HepG2 (cell line): ENCODE measurements around the gene LCMT2. TPM values are rescaled to one million over a fixed set of nuclear protein-coding genes. Genes with fewer than 3 reads are reported as not detected.

Source experiments
- ATAC-seq: fragments of 200-7000 bp; cut with Tn5 transposase; 3 replicates; pipeline ENCODE4 v1.9.1; 2020; ENCODE audit warnings: mild to moderate bottlenecking, moderate library complexity
- BruUV-seq: library from RNA; stranded (reverse); fragments of 400-500 nt; replicated peaks from 2 replicates; lab custom pipeline; 2021; lab: Mats Ljungman, UMichigan
- CTCF ChIA-PET: fragments of 300-600 bp; formaldehyde crosslinking; extraction: SDS; loops from one replicate; lab custom pipeline; 2021; ENCODE audit warnings: low total read pairs, inconsistent platforms, low intra/inter-chr PET ratio; lab: Yijun Ruan, JAX
- POLR2A ChIA-PET: fragments of 350-600 bp; sonication (Branson Sonifier 250); formaldehyde crosslinking; loops from one replicate; lab custom pipeline; 2020; ENCODE audit warnings: antibody characterized with exemption, inconsistent platforms; lab: Yijun Ruan, JAX
- DNase-seq: peaks from one replicate; pipeline ENCODE4 v3.0.0-alpha.2; 2015; ENCODE audit warnings: low spot score
- FAIRE-seq: peaks from 3 replicates; lab custom pipeline; 2011; peaks lifted over from hg19 to GRCh38; lab: Jason Lieb, UNC
- H2AFZ ChIP-seq: one replicate; pipeline ENCODE4 v1.6.1; 2011; ENCODE audit warnings: low read length, inconsistent platforms
- H3K27ac ChIP-seq: fragments of 300-600 bp; 3 replicates; pipeline ENCODE4 v1.8.0; 2011; ENCODE audit warnings: mixed run types, mild to moderate bottlenecking, mixed read lengths, low read length, inconsistent platforms; ENCODE audit not compliant: insufficient read depth; ENCODE audit errors: extremely low read length
- H3K27me3 ChIP-seq, 2 experiments: fragments of 200-600 bp in 1 of 2; 2 replicates in 1 of 2; 3 replicates in 1 of 2; pipeline versions ENCODE4 v1.6.0 to v1.8.0; 2011; ENCODE audit warnings: low read length in 2 of 2, mild to moderate bottlenecking in 2 of 2, moderate library complexity in 2 of 2, inconsistent platforms in 1 of 2; ENCODE audit not compliant: insufficient read depth in 2 of 2, control insufficient read depth in 1 of 2
- H3K36me3 ChIP-seq, 2 experiments: fragments of 200-600 bp in 1 of 2; replicated peaks in 1 of 2; 2 replicates in 1 of 2; 3 replicates in 1 of 2; pipeline versions ENCODE4 v1.5.1 to v1.8.0; 2011; ENCODE audit warnings: low read length in 2 of 2, inconsistent platforms in 1 of 2; ENCODE audit not compliant: insufficient read depth in 2 of 2, control insufficient read depth in 1 of 2
- H3K4me1 ChIP-seq: 2 replicates; pipeline ENCODE4 v1.5.1; 2012; ENCODE audit warnings: low read length, inconsistent platforms; ENCODE audit not compliant: insufficient read depth
- H3K4me2 ChIP-seq: 2 replicates; pipeline ENCODE4 v1.6.0; 2011; ENCODE audit warnings: low read depth, low read length, inconsistent platforms
- H3K4me3 ChIP-seq, 3 experiments: fragments of 200-600 bp in 1 of 3; sonication (generic), shearing (Covaris generic) in 1 of 3; replicated peaks in 1 of 3; 2 replicates each; pipeline ENCODE4 v1.5.1; 2011 to 2016; ENCODE audit warnings: low read length in 3 of 3, inconsistent platforms in 2 of 3, low read depth in 2 of 3, mild to moderate bottlenecking in 2 of 3, control low read depth in 1 of 3, mixed read lengths in 1 of 3; ENCODE audit not compliant: insufficient read depth in 1 of 3
- H3K79me2 ChIP-seq: one replicate; pipeline ENCODE4 v1.6.1; 2011; ENCODE audit warnings: low read length, inconsistent platforms; ENCODE audit not compliant: insufficient read depth
- H3K9ac ChIP-seq: 2 replicates; pipeline ENCODE4 v1.6.0; 2011; ENCODE audit warnings: mild to moderate bottlenecking, low read depth, low read length, inconsistent platforms; ENCODE audit not compliant: insufficient read depth
- H3K9me3 ChIP-seq: 2 replicates; pipeline ENCODE4 v1.5.1; 2012; ENCODE audit warnings: mild to moderate bottlenecking, low read length
- H4K20me1 ChIP-seq: 2 replicates; pipeline ENCODE4 v1.6.0; 2011; ENCODE audit warnings: inconsistent platforms, mild to moderate bottlenecking, low read length, moderate library complexity; ENCODE audit not compliant: insufficient read depth
- ARID2 ChIP-seq: sonication (generic); formaldehyde crosslinking; IDR thresholded peaks from 2 replicates; pipeline ENCODE4 v1.8.1; 2022; ENCODE audit warnings: mild to moderate bottlenecking, missing genetic modification reagents, borderline replicate concordance
- CC2D1A ChIP-seq: sonication (generic); formaldehyde crosslinking; IDR thresholded peaks from 2 replicates; pipeline ENCODE4 v1.8.1; 2023; ENCODE audit warnings: mild to moderate bottlenecking, missing genetic modification reagents
- ELF1 ChIP-seq: sonication (generic); formaldehyde crosslinking; IDR thresholded peaks from 2 replicates; pipeline ENCODE4 v1.4.0; 2020; ENCODE audit warnings: missing genetic modification reagents
- EP300 ChIP-seq, 3 experiments: sonication (generic) in 1 of 3; formaldehyde crosslinking in 1 of 3; IDR thresholded peaks; 2 replicates each; pipeline versions ENCODE4 v1.5.1 to v1.6.1; 2011 to 2020; ENCODE audit warnings: low read depth in 2 of 3, low read length in 2 of 3, borderline replicate concordance in 1 of 3, improper control_type of control experiment in 1 of 3, mild to moderate bottlenecking in 1 of 3, missing genetic modification reagents in 1 of 3, moderate library complexity in 1 of 3
- ETV6 ChIP-seq: sonication (generic); formaldehyde crosslinking; conservative IDR thresholded peaks from 2 replicates; pipeline ENCODE4 v1.4.0; 2020; ENCODE audit warnings: missing genetic modification reagents
- FOXA3 ChIP-seq: IDR thresholded peaks from 2 replicates; pipeline ENCODE4 v1.6.1; 2016; ENCODE audit warnings: missing genetic modification reagents, missing compliant biosample characterization
- GPN1 ChIP-seq: sonication (generic); formaldehyde crosslinking; IDR thresholded peaks from 2 replicates; pipeline ENCODE4 v1.5.1; 2020; ENCODE audit warnings: missing genetic modification reagents, borderline replicate concordance
- MAZ ChIP-seq, 2 experiments: sonication (generic) in 1 of 2; formaldehyde crosslinking in 1 of 2; IDR thresholded peaks; 2 replicates each; pipeline versions ENCODE4 v1.5.0 to v1.6.1; 2012 to 2020; ENCODE audit warnings: low read depth in 2 of 2, mild to moderate bottlenecking in 2 of 2, borderline replicate concordance in 1 of 2, improper control_type of control experiment in 1 of 2, low read length in 1 of 2, missing genetic modification reagents in 1 of 2, moderate library complexity in 1 of 2
- NFAT5 ChIP-seq: sonication (generic); formaldehyde crosslinking; IDR thresholded peaks from 2 replicates; pipeline ENCODE4 v1.4.0; 2020; ENCODE audit warnings: missing genetic modification reagents
- SCMH1 ChIP-seq: sonication (generic); formaldehyde crosslinking; IDR thresholded peaks from 2 replicates; pipeline ENCODE4 v1.9.0; 2021; ENCODE audit warnings: missing genetic modification reagents, mild to moderate bottlenecking, borderline replicate concordance
- SRSF1 ChIP-seq: fragments of 200-400 bp; formaldehyde crosslinking; optimal IDR thresholded peaks from 2 replicates; pipeline ENCODE3; 2017; ENCODE audit warnings: mild to moderate bottlenecking, low read depth, low read length, moderate library complexity
- ZNF234 ChIP-seq: sonication (generic); formaldehyde crosslinking; conservative IDR thresholded peaks from 2 replicates; pipeline ENCODE4 v1.5.1; 2020; ENCODE audit warnings: mild to moderate bottlenecking, missing genetic modification reagents
- ZNF335 ChIP-seq: sonication (generic); formaldehyde crosslinking; IDR thresholded peaks from 2 replicates; pipeline ENCODE4 v1.4.0; 2020; ENCODE audit warnings: missing genetic modification reagents
- ZNF343 ChIP-seq: sonication (generic); formaldehyde crosslinking; IDR thresholded peaks from 2 replicates; pipeline ENCODE4 v1.4.0; 2020; ENCODE audit warnings: mild to moderate bottlenecking, missing genetic modification reagents
- ZNF446 ChIP-seq: sonication (generic); formaldehyde crosslinking; IDR thresholded peaks from 2 replicates; pipeline ENCODE4 v1.5.0; 2020; ENCODE audit warnings: mild to moderate bottlenecking, missing genetic modification reagents
- ZNF589 ChIP-seq: sonication (generic); formaldehyde crosslinking; conservative IDR thresholded peaks from 2 replicates; pipeline ENCODE4 v1.8.0; 2022; ENCODE audit warnings: mild to moderate bottlenecking, moderate library complexity, missing genetic modification reagents
- ZNF850 ChIP-seq: sonication (generic); formaldehyde crosslinking; conservative IDR thresholded peaks from 2 replicates; pipeline ENCODE4 v1.9.0; 2021; ENCODE audit warnings: mild to moderate bottlenecking, missing genetic modification reagents
- WGBS: methylation state at CpG from one replicate; pipeline ENCODE4 v1.1.6; 2017; ENCODE audit warnings: low lambda C conversion rate; 5-methylcytosine and 5-hydroxymethylcytosine counted together
- in situ Hi-C: cut with HindIII; loops from 2 replicates; pipeline ENCODE4 v1.10.0; 2017; ENCODE audit warnings: low pct_unique_long_range_greater_than_20kb; ENCODE audit not compliant: extremely low pct_ligation_motif_present
- intact Hi-C: fragments of 100-400 bp; cut with micrococcal nuclease; formaldehyde crosslinking; loops from one replicate; pipeline ENCODE4 v1.10.0; 2022; ENCODE audit not compliant: unreplicated experiment
- polyA plus RNA-seq, 8 experiments: library from polyadenylated mRNA; depleted of rRNA in 3 of 8; stranded (reverse) in 7 of 8; unstranded in 1 of 8; fragments of >200 nt; fragmentation: Illumina TruSeq in 4 of 8; extraction: Trizol in 4 of 8; gene quantifications; 2 replicates each; pipeline versions ENCODE4 v1.2.1 to v1.2.3, GENCODE V29; 2011 to 2016; ENCODE audit warnings: low read depth in 4 of 8, missing spikeins in 1 of 8, mixed read lengths in 1 of 8; ENCODE audit not compliant: insufficient read depth in 1 of 8
- total RNA-seq, 5 experiments: library from RNA; depleted of rRNA; stranded (reverse); fragments of >200 nt; fragmentation: Illumina TruSeq; extraction: Trizol; gene quantifications; 2 replicates each; pipeline ENCODE4 v1.2.3, GENCODE V29; 2016; ENCODE audit warnings: low read depth in 1 of 5

The LCMT2 gene
- total and polyA plus RNA-seq, 2 of the 13 experiments (the other 11 are each of a cell fraction or from before 2014, with no cell fraction given): 6.9 to 9.1 TPM

GRCh38 chr15:43281926-43282602 is 48.3 kb downstream of the LCMT2 start:
- CTCF ChIA-PET: no interaction called here
- no TSS peak for BruUV-seq
- TF ChIP-seq ZNF343 (CRISPR knock-in tag) (no peak), ZNF234 (CRISPR knock-in tag) (no peak), GPN1 (CRISPR knock-in tag) (no peak), SRSF1 (no peak), SCMH1 (no peak), ZNF589 (CRISPR knock-in tag) (no peak), MAZ (IDR thresholded peaks at IDR 0.05; ENCODE audit: borderline replicate concordance, low read depth, low read length) (no peak), MAZ (CRISPR knock-in tag; IDR thresholded peaks at IDR 0.05; ENCODE audit: low read depth) (no peak), CC2D1A (CRISPR knock-in tag) (no peak), EP300 (IDR thresholded peaks at IDR 0.05; ENCODE audit: low read depth in 2 of 2, low read length in 2 of 2) (no peak), EP300 (CRISPR knock-in tag; IDR thresholded peaks at IDR 0.05; ENCODE audit: borderline replicate concordance) (no peak), ELF1 (no peak), ZNF446 (CRISPR knock-in tag) (no peak), FOXA3 (CRISPR knock-in tag) (no peak), ETV6 (no peak), NFAT5 (CRISPR knock-in tag) (no peak), ZNF850 (CRISPR knock-in tag) (no peak), ARID2 (CRISPR knock-in tag) (no peak), ZNF335 (no peak)
- no peak for DNase-seq
- H3K27ac ChIP-seq: no peak overlapping the region
- no peak overlapping the region for H3K4me3 ChIP-seq
- H3K27me3 ChIP-seq: peaks cover 1 to 52% of the 10 kb centered on the region in 2 experiments; a peak in 4 of 5 replicates
- no peaks in the 10 kb centered on the region for H3K79me2 ChIP-seq
- peaks cover 13% of the 10 kb centered on the region for H3K4me1 ChIP-seq
- H3K36me3 ChIP-seq: no peaks in the 10 kb centered on the region
- no peak overlapping the region for H3K9ac ChIP-seq
- intact Hi-C loops (no loop called here), in situ Hi-C loops (loop anchor here (10.0 kb wide), 1 partner anchor 47 kb away; no protein-coding TSS in a partner anchor)
- 33% methylated on average over 7 of the region's 12 CpGs for WGBS
- no peak overlapping the region for H3K4me2 ChIP-seq
- FAIRE-seq: no peak
- POLR2A ChIA-PET: no interaction called here
- H2AFZ ChIP-seq: no peak overlapping the region
- ATAC-seq: no peak
- no peaks in the 10 kb centered on the region for H3K9me3 ChIP-seq
- H4K20me1 ChIP-seq: no peaks in the 10 kb centered on the region
